PC-9 (cell line): ENCODE data around the gene RXFP3.

Experiments used
- CTCF ChIP-seq: fragments of 200-600 bp; sonication (generic); conservative IDR thresholded peaks from 2 replicates; pipeline ENCODE4 v1.6.1; 2017; ENCODE audit warnings: mixed run types, antibody characterized with exemption, mild to moderate bottlenecking, moderate library complexity
- EZH2 ChIP-seq: fragments of 200-600 bp; sonication (generic); IDR thresholded peaks from 2 replicates; pipeline ENCODE4 v1.8.0; 2017; ENCODE audit warnings: antibody characterized with exemption, low read depth

- no peak for TF ChIP-seq CTCF
- no peak for TF ChIP-seq EZH2
Measured at GRCh38 chr5:33985447-33985846, 49.3 kb downstream of the RXFP3 start.
